K562 (cell line): ENCODE results near the gene GEMIN5. TPM values are rescaled to one million over a fixed set of nuclear protein-coding genes. Genes with fewer than 3 reads are reported as not detected.

ENCODE experiments used
- BRD9 ChIP-seq: fragments of 450-650 bp; IDR thresholded peaks from 2 replicates; pipeline ENCODE4 v1.6.1; 2018; ENCODE audit warnings: low read depth; ENCODE audit not compliant: partially characterized antibody
- CHD1 ChIP-seq: fragments of 200-600 bp; sonication (generic); IDR thresholded peaks from one replicate; pipeline ENCODE4 v1.6.1; 2012; ENCODE audit warnings: mild to moderate bottlenecking, moderate library complexity, low read length, inconsistent platforms
- GTF2A2 ChIP-seq: IDR thresholded peaks from 2 replicates; pipeline ENCODE4 v1.6.1; 2016; ENCODE audit warnings: mild to moderate bottlenecking, missing genetic modification characterization, missing compliant biosample characterization
- JUND ChIP-seq, 2 experiments: IDR thresholded peaks; 2 replicates in 1 of 2; 3 replicates in 1 of 2; pipeline ENCODE4 v1.6.1; 2011; ENCODE audit warnings: borderline replicate concordance in 2 of 2, low read depth in 2 of 2, low read length in 2 of 2, improper control_type of control experiment in 1 of 2, missing biosample characterization in 1 of 2, missing genetic modification characterization in 1 of 2, missing genetic modification reagents in 1 of 2
- KLF16 ChIP-seq: IDR thresholded peaks from 2 replicates; pipeline ENCODE4 v1.6.1; 2016; ENCODE audit warnings: antibody characterized with exemption
- LARP7 ChIP-seq: fragments of 450-650 bp; IDR thresholded peaks from 2 replicates; pipeline ENCODE4 v1.6.1; 2016
- MLLT1 ChIP-seq, 2 experiments: fragments of 450-650 bp; IDR thresholded peaks; 2 replicates each; pipeline ENCODE4 v1.6.1; 2016
- NRF1 ChIP-seq, 2 experiments: fragments of 450-650 bp; IDR thresholded peaks in 1 of 2; conservative IDR thresholded peaks in 1 of 2; 2 replicates each; pipeline ENCODE4 v1.6.1; 2014; ENCODE audit warnings: mild to moderate bottlenecking in 2 of 2
- SUPT5H ChIP-seq: fragments of 450-650 bp; IDR thresholded peaks from 2 replicates; pipeline ENCODE4 v1.6.1; 2016
- TFAP4 ChIP-seq: sonication (generic); formaldehyde crosslinking; IDR thresholded peaks from 2 replicates; pipeline ENCODE4 v1.8.0; 2022; ENCODE audit warnings: missing genetic modification reagents, mild to moderate bottlenecking, moderate library complexity, borderline replicate concordance
- ZFP36 ChIP-seq: fragments of 150-350 bp; IDR thresholded peaks from 2 replicates; pipeline ENCODE4 v1.6.1; 2018; ENCODE audit warnings: low read length, low read depth; ENCODE audit not compliant: partially characterized antibody
- polyA plus RNA-seq, 8 experiments: library from polyadenylated mRNA; depleted of rRNA in 4 of 8; stranded (reverse) in 5 of 8; unstranded in 3 of 8; fragments of >200 nt; fragmentation: Nextera tagmentation in 2 of 8; fragmentation: Illumina TruSeq in 1 of 8; extraction: Ambion mirVana in 2 of 8; extraction: Trizol in 1 of 8; gene quantifications; 2 replicates each; pipeline versions ENCODE4 v1.2.1 to v1.2.3, GENCODE V29; 2011 to 2014; ENCODE audit warnings: inconsistent platforms in 1 of 8, missing spikeins in 1 of 8
- total RNA-seq, 7 experiments: library from RNA; depleted of rRNA in 6 of 7; stranded (reverse); fragments of >200 nt in 6 of 7; fragmentation: Illumina TruSeq in 2 of 7; extraction: Trizol in 2 of 7; gene quantifications; 2 replicates each; pipeline versions ENCODE4 v1.2.1 to v1.2.3, GENCODE V29; 2011 to 2021; ENCODE audit warnings: low replicate concordance in 1 of 7
- TF ChIP-seq, protein P1 (sequence below), 2 experiments: fragments of 150-350 bp in 1 of 2; IDR thresholded peaks; 2 replicates each; pipeline ENCODE4 v1.6.1; 2012 to 2016; ENCODE audit warnings: low read depth in 2 of 2, low read length in 2 of 2, mild to moderate bottlenecking in 1 of 2, moderate library complexity in 1 of 2
- TF ChIP-seq, protein P2 (sequence below): sonication (generic); formaldehyde crosslinking; IDR thresholded peaks from 2 replicates; pipeline ENCODE4 v1.8.0; 2023; ENCODE audit warnings: missing genetic modification reagents, mild to moderate bottlenecking, borderline replicate concordance

GEMIN5 gene
- total and polyA plus RNA-seq, 9 of the 15 experiments (the other 6 are each of a cell fraction or from before 2014, with no cell fraction given): 10.3 to 48.2 (median 34.7) TPM

DNA sequence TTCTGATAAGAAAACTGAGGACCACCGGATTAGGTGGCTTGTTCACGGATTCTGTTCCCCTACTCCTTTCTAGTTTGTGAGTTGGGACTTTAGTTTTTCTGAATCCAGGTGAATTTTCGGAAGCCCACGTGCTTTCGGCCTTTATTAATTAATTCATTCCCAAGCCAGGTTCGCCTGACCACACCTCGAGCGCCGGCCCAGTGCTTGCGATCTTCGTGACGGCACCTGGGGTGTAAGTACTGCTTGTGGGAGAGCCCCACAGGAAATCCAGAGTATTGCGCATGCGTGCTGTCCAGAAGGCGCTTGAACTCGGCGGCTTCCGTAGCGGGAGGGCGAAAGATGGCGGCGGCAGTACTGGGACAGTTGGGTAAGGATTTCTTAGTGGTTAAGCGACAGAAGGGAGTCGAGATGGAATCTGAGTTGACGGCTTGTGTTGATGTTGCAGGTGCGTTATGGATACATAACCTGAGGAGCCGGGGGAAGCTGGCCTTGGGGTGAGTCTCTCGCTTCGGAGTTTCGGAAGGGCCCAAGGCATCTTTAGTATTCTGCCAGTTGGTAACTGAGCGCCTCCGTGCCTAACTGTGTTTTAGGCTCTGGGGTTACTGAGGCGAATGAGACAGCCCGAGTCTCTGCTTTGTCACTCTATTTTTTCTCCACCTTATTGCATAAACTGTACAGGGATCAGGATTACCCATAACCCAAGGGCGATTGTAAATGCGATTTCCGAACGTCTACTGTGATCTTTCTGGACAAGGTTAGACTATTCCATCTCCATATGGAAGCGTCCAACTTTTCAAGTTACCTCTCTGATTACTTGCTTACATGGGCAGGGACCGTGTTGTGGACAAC is 3.0 kb upstream of the GEMIN5 start, which contains the start of gene MRPL22 (continued):
- TF ChIP-seq LARP7 (0 out of 2 replicates have a peak, but pooled peaks have one; percentile 71), JUND (IDR thresholded peaks at IDR 0.05; ENCODE audit: borderline replicate concordance, low read depth, low read length) (peak; percentile 10; the same call in 1 of the 2 replicates), JUND (tag; IDR thresholded peaks at IDR 0.05; ENCODE audit: borderline replicate concordance, low read depth, low read length) (0 out of 3 replicates have a peak, but pooled peaks have one; percentile 5), MLLT1 (IDR thresholded peaks at IDR 0.05) (0 out of 4 replicates have a peak, but pooled peaks of 1 of the 2 experiments have one; percentile 31), KLF16 (peak; percentile 51; the same call in 1 of the 2 replicates), SUPT5H (peak; percentile 95), TFAP4 (CRISPR knock-in tag) (peak; percentile 81), CHD1 (peak; percentile 56), BRD9 (peak; percentile 77), NRF1 (conservative IDR thresholded peaks at IDR 0.05 in 1 of 2, IDR thresholded peaks at IDR 0.05 in 1 of 2) (peak; percentile 93 to 94), ZFP36 (no peak), GTF2A2 (tag) (no peak)
- TF ChIP-seq, protein P1, sequence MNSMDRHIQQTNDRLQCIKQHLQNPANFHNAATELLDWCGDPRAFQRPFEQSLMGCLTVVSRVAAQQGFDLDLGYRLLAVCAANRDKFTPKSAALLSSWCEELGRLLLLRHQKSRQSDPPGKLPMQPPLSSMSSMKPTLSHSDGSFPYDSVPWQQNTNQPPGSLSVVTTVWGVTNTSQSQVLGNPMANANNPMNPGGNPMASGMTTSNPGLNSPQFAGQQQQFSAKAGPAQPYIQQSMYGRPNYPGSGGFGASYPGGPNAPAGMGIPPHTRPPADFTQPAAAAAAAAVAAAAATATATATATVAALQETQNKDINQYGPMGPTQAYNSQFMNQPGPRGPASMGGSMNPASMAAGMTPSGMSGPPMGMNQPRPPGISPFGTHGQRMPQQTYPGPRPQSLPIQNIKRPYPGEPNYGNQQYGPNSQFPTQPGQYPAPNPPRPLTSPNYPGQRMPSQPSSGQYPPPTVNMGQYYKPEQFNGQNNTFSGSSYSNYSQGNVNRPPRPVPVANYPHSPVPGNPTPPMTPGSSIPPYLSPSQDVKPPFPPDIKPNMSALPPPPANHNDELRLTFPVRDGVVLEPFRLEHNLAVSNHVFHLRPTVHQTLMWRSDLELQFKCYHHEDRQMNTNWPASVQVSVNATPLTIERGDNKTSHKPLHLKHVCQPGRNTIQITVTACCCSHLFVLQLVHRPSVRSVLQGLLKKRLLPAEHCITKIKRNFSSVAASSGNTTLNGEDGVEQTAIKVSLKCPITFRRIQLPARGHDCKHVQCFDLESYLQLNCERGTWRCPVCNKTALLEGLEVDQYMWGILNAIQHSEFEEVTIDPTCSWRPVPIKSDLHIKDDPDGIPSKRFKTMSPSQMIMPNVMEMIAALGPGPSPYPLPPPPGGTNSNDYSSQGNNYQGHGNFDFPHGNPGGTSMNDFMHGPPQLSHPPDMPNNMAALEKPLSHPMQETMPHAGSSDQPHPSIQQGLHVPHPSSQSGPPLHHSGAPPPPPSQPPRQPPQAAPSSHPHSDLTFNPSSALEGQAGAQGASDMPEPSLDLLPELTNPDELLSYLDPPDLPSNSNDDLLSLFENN (IDR thresholded peaks at IDR 0.05; ENCODE audit: low read depth in 2 of 2, low read length in 2 of 2): peak in 1 of 2 experiments; percentile 28; a peak in 1 of 4 replicates
- TF ChIP-seq, protein P2, sequence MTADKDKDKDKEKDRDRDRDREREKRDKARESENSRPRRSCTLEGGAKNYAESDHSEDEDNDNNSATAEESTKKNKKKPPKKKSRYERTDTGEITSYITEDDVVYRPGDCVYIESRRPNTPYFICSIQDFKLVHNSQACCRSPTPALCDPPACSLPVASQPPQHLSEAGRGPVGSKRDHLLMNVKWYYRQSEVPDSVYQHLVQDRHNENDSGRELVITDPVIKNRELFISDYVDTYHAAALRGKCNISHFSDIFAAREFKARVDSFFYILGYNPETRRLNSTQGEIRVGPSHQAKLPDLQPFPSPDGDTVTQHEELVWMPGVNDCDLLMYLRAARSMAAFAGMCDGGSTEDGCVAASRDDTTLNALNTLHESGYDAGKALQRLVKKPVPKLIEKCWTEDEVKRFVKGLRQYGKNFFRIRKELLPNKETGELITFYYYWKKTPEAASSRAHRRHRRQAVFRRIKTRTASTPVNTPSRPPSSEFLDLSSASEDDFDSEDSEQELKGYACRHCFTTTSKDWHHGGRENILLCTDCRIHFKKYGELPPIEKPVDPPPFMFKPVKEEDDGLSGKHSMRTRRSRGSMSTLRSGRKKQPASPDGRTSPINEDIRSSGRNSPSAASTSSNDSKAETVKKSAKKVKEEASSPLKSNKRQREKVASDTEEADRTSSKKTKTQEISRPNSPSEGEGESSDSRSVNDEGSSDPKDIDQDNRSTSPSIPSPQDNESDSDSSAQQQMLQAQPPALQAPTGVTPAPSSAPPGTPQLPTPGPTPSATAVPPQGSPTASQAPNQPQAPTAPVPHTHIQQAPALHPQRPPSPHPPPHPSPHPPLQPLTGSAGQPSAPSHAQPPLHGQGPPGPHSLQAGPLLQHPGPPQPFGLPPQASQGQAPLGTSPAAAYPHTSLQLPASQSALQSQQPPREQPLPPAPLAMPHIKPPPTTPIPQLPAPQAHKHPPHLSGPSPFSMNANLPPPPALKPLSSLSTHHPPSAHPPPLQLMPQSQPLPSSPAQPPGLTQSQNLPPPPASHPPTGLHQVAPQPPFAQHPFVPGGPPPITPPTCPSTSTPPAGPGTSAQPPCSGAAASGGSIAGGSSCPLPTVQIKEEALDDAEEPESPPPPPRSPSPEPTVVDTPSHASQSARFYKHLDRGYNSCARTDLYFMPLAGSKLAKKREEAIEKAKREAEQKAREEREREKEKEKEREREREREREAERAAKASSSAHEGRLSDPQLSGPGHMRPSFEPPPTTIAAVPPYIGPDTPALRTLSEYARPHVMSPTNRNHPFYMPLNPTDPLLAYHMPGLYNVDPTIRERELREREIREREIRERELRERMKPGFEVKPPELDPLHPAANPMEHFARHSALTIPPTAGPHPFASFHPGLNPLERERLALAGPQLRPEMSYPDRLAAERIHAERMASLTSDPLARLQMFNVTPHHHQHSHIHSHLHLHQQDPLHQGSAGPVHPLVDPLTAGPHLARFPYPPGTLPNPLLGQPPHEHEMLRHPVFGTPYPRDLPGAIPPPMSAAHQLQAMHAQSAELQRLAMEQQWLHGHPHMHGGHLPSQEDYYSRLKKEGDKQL (CRISPR knock-in tag): no peak
